Mucosa of stomach (tissue), 1 donor: ENCODE measurements around the gene KCND1.
A peak's percentile ranks its signal among the peaks of the same experiment; 100 is the strongest.

Source experiments
- H3K27me3 ChIP-seq: one replicate; pipeline ENCODE4 v1.7.0; 2013; ENCODE audit warnings: mild to moderate bottlenecking, low read length; ENCODE audit not compliant: control insufficient read depth, insufficient read depth
- H3K36me3 ChIP-seq: one replicate; pipeline ENCODE4 v1.7.0; 2013; ENCODE audit warnings: low read length; ENCODE audit not compliant: control insufficient read depth, insufficient read depth
- H3K4me1 ChIP-seq: one replicate; pipeline ENCODE4 v1.7.0; 2013; ENCODE audit warnings: mild to moderate bottlenecking, low read length; ENCODE audit not compliant: control insufficient read depth, insufficient read depth
- H3K4me3 ChIP-seq: one replicate; pipeline ENCODE4 v1.7.0; 2013; ENCODE audit warnings: low read length
- H3K9ac ChIP-seq: one replicate; pipeline ENCODE4 v1.7.0; 2013; ENCODE audit warnings: mild to moderate bottlenecking, low read length, moderate library complexity
- H3K9me3 ChIP-seq: one replicate; pipeline ENCODE4 v1.7.0; 2013; ENCODE audit warnings: mild to moderate bottlenecking, low read length, moderate library complexity; ENCODE audit not compliant: control insufficient read depth
- donor health status: Pancreatic carcinoma.

KCND1 gene

GRCh38 chrX:48948589-48948988, 23.1 kb downstream of the KCND1 start:
- no peak overlapping the region for H3K9ac ChIP-seq
- no peak overlapping the region for H3K4me3 ChIP-seq
- peaks cover 7% of the 10 kb centered on the region for H3K4me1 ChIP-seq
- no peaks in the 10 kb centered on the region for H3K9me3 ChIP-seq
- H3K27me3 ChIP-seq, result no peaks in the 10 kb centered on the region
- H3K36me3 ChIP-seq, result no peaks in the 10 kb centered on the region

- no peaks in the 10 kb centered on the region for H3K9me3 ChIP-seq
- no peak overlapping the region for H3K9ac ChIP-seq
- no peaks in the 10 kb centered on the region for H3K36me3 ChIP-seq
- H3K27me3 ChIP-seq, result no peaks in the 10 kb centered on the region
- no peak overlapping the region for H3K4me3 ChIP-seq
- H3K4me1 ChIP-seq, result peaks cover 17% of the 10 kb centered on the region
These were observed 25.9 kb downstream of the KCND1 start for GRCh38 chrX:48945517-48946348.

GRCh38 chrX:48942895-48943294, 28.7 kb downstream of the KCND1 start:
- peaks cover 17% of the 10 kb centered on the region for H3K4me1 ChIP-seq
- no peak overlapping the region for H3K4me3 ChIP-seq
- H3K9ac ChIP-seq, result no peak overlapping the region
- no peaks in the 10 kb centered on the region for H3K36me3 ChIP-seq
- H3K27me3 ChIP-seq, result no peaks in the 10 kb centered on the region
- no peaks in the 10 kb centered on the region for H3K9me3 ChIP-seq

GRCh38 chrX:48940404-48940955, 31.2 kb downstream of the KCND1 start:
- Histone ChIP-seq H3K4me1 (peaks cover 22% of the 10 kb centered on the region), H3K9me3 (no peaks in the 10 kb centered on the region), H3K9ac (no peak overlapping the region), H3K4me3 (no peak overlapping the region), H3K36me3 (no peaks in the 10 kb centered on the region), H3K27me3 (no peaks in the 10 kb centered on the region)

GRCh38 chrX:48939524-48940228, 32.0 kb downstream of the KCND1 start:
- Histone ChIP-seq H3K4me1 (peaks cover 22% of the 10 kb centered on the region), H3K36me3 (no peaks in the 10 kb centered on the region), H3K27me3 (no peaks in the 10 kb centered on the region), H3K9ac (no peak overlapping the region), H3K4me3 (no peak overlapping the region), H3K9me3 (no peaks in the 10 kb centered on the region)

GRCh38 chrX:48938721-48939425, 32.8 kb downstream of the KCND1 start:
- Histone ChIP-seq H3K27me3 (no peaks in the 10 kb centered on the region), H3K9ac (no peak overlapping the region), H3K9me3 (no peaks in the 10 kb centered on the region), H3K4me3 (no peak overlapping the region), H3K36me3 (no peaks in the 10 kb centered on the region), H3K4me1 (peaks cover 22% of the 10 kb centered on the region)

GRCh38 chrX:48937054-48937907, 34.4 kb downstream of the KCND1 start:
- Histone ChIP-seq H3K4me1 (peaks cover 16% of the 10 kb centered on the region), H3K36me3 (no peaks in the 10 kb centered on the region), H3K4me3 (no peak overlapping the region), H3K9me3 (no peaks in the 10 kb centered on the region), H3K9ac (peak overlapping the region; percentile 8), H3K27me3 (no peaks in the 10 kb centered on the region)

- H3K36me3 ChIP-seq, result no peaks in the 10 kb centered on the region
- H3K4me3 ChIP-seq, result no peak overlapping the region
- no peaks in the 10 kb centered on the region for H3K9me3 ChIP-seq
- no peak overlapping the region for H3K9ac ChIP-seq
- no peaks in the 10 kb centered on the region for H3K27me3 ChIP-seq
- peaks cover 10% of the 10 kb centered on the region for H3K4me1 ChIP-seq
These were observed 35.1 kb downstream of the KCND1 start for GRCh38 chrX:48936429-48937053.

GRCh38 chrX:48935301-48935670, 36.4 kb downstream of the KCND1 start:
- Histone ChIP-seq H3K36me3 (no peaks in the 10 kb centered on the region), H3K4me1 (peaks cover 9% of the 10 kb centered on the region), H3K27me3 (no peaks in the 10 kb centered on the region), H3K9me3 (no peaks in the 10 kb centered on the region), H3K9ac (no peak overlapping the region), H3K4me3 (no peak overlapping the region)

GRCh38 chrX:48934581-48935300, 36.9 kb downstream of the KCND1 start:
- H3K27me3 ChIP-seq, result no peaks in the 10 kb centered on the region
- H3K4me1 ChIP-seq, result peaks cover 9% of the 10 kb centered on the region
- H3K4me3 ChIP-seq, result no peak overlapping the region
- H3K9ac ChIP-seq, result no peak overlapping the region
- H3K9me3 ChIP-seq, result no peaks in the 10 kb centered on the region
- H3K36me3 ChIP-seq, result no peaks in the 10 kb centered on the region
